Kidney epithelial cell (primary cell): Measurements from ENCODE around the gene ASB17. TPM values are rescaled to one million over a fixed set of nuclear protein-coding genes. Genes with fewer than 3 reads are reported as not detected.

ENCODE experiments used
- DNase-seq: peaks from one replicate; pipeline ENCODE4 v3.0.0-alpha.2; 2010; ENCODE audit warnings: low read depth
- H3K27me3 ChIP-seq: 2 replicates; pipeline ENCODE4 v1.6.0; 2011; ENCODE audit warnings: low read length; ENCODE audit not compliant: control insufficient read depth, insufficient read depth
- H3K36me3 ChIP-seq: 2 replicates; pipeline ENCODE4 v1.5.1; 2011; ENCODE audit warnings: low read length; ENCODE audit not compliant: control insufficient read depth, insufficient read depth
- H3K4me3 ChIP-seq: 2 replicates; pipeline ENCODE4 v1.5.1; 2011; ENCODE audit warnings: low read depth, mild to moderate bottlenecking, control low read depth, low read length
- CTCF ChIP-seq: IDR thresholded peaks from 2 replicates; pipeline ENCODE4 v1.5.1; 2011; ENCODE audit warnings: mild to moderate bottlenecking, moderate library complexity, low read length, control low read depth, inconsistent platforms; ENCODE audit not compliant: insufficient read depth, poor library complexity, severe bottlenecking
- total RNA-seq: library from RNA; depleted of rRNA; stranded (reverse); fragments of >200 nt; gene quantifications from 2 replicates; pipeline ENCODE4 v1.2.3, GENCODE V29; 2015

Gene ASB17
- total RNA-seq, 1 donor from 2014 or later = not detected

- no peaks in the 10 kb centered on the region for H3K36me3 ChIP-seq
- no peak for TF ChIP-seq CTCF
These were observed 52.2 kb downstream of the ASB17 start for GRCh38 chr1:75879985-75880384.

GRCh38 chr1:75870951-75871350, 61.3 kb downstream of the ASB17 start:
- no peak for TF ChIP-seq CTCF
- no peaks in the 10 kb centered on the region for H3K27me3 ChIP-seq
- no peaks in the 10 kb centered on the region for H3K36me3 ChIP-seq
- H3K4me3 ChIP-seq = no peak overlapping the region
- no peak for DNase-seq

More at GRCh38 chr1:75879985-75880384, 52.2 kb downstream of the ASB17 start:
- no peaks in the 10 kb centered on the region for H3K27me3 ChIP-seq
- no peak overlapping the region for H3K4me3 ChIP-seq
- no peak for DNase-seq

Other genes starting within 250 kb of the ASB17 start
- 27.9 and 29.6 TPM in 2 replicates for gene ACADM, start 207.7 kb downstream of the ASB17 start, total RNA-seq
- 75.3 and 77.1 TPM in 2 replicates for gene RABGGTB, start 146.1 kb downstream of the ASB17 start, total RNA-seq
- 0.08 and 0.27 TPM in 2 replicates for gene MSH4, start 135.5 kb downstream of the ASB17 start, total RNA-seq
- 4.1 and 4.2 TPM in 2 replicates for gene ST6GALNAC3, start 142.3 kb upstream of the ASB17 start, total RNA-seq